H1 (cell line): ENCODE measurements around the gene CACNA2D3. TPM values are rescaled to one million over a fixed set of nuclear protein-coding genes. Genes with fewer than 3 reads are reported as not detected.

Source experiments
- CTCF ChIA-PET: fragments of 300-600 bp; sonication (Branson Sonifier 250); formaldehyde crosslinking; loops from one replicate; lab custom pipeline; 2021; ENCODE audit not compliant: partially characterized antibody; lab: Charles Lee
- POLR2A ChIA-PET: fragments of 300-600 bp; sonication (Branson Sonifier 250); formaldehyde crosslinking; loops from one replicate; lab custom pipeline; 2021; ENCODE audit warnings: inconsistent platforms; ENCODE audit not compliant: partially characterized antibody; lab: Charles Lee
- DNase-seq, 2 experiments: peaks; one replicate each; pipeline versions ENCODE4 v3.0.0 to v3.0.0-alpha.2; 2010 to 2022; ENCODE audit warnings: low spot score in 2 of 2, low read depth in 1 of 2, mixed read lengths in 1 of 2
- FAIRE-seq: peaks from 2 replicates; lab custom pipeline; 2011; peaks lifted over from hg19 to GRCh38; lab: Jason Lieb, UNC
- H2AFZ ChIP-seq: 2 replicates; pipeline ENCODE4 v1.8.1; 2012; ENCODE audit warnings: low read length, inconsistent platforms
- H2AK5ac ChIP-seq: 2 replicates; pipeline ENCODE4 v1.6.1; 2013; ENCODE audit warnings: low read depth, low read length
- H2BK120ac ChIP-seq: replicated peaks from 2 replicates; pipeline ENCODE3; 2013; ENCODE audit warnings: low read depth, low read length, inconsistent platforms
- H2BK12ac ChIP-seq: 2 replicates; pipeline ENCODE4 v1.6.1; 2013; ENCODE audit warnings: low read depth, low read length
- H2BK15ac ChIP-seq: 2 replicates; pipeline ENCODE4 v1.6.1; 2013; ENCODE audit warnings: low read length
- H2BK20ac ChIP-seq: 2 replicates; pipeline ENCODE4 v1.6.1; 2013; ENCODE audit warnings: low read length
- H2BK5ac ChIP-seq: 2 replicates; pipeline ENCODE4 v1.6.1; 2013; ENCODE audit warnings: low read depth, low read length
- H3K14ac ChIP-seq: 2 replicates; pipeline ENCODE4 v1.6.1; 2013; ENCODE audit warnings: inconsistent platforms; ENCODE audit not compliant: insufficient read length
- H3K18ac ChIP-seq: 2 replicates; pipeline ENCODE4 v1.6.1; 2013; ENCODE audit warnings: low read length; ENCODE audit errors: extremely low read depth
- H3K23ac ChIP-seq: 2 replicates; pipeline ENCODE4 v1.6.1; 2013; ENCODE audit warnings: inconsistent platforms; ENCODE audit not compliant: insufficient read length
- H3K23me2 ChIP-seq: 2 replicates; pipeline ENCODE4 v1.6.1; 2013; ENCODE audit warnings: low read depth, low read length
- H3K27ac ChIP-seq: 2 replicates; pipeline ENCODE4 v1.6.1; 2011; ENCODE audit warnings: low read depth, low read length, inconsistent platforms
- H3K27me3 ChIP-seq, 4 experiments: replicated peaks in 1 of 4; 1 replicate in 1 of 4; 2 replicates in 3 of 4; pipeline versions ENCODE4 v1.6.1 to v1.8.1; 2011 to 2013; ENCODE audit warnings: low read length in 3 of 4, mild to moderate bottlenecking in 3 of 4, inconsistent platforms in 2 of 4, mixed read lengths in 2 of 4, moderate library complexity in 1 of 4; ENCODE audit not compliant: control insufficient read depth in 3 of 4, insufficient read depth in 3 of 4; ENCODE audit errors: extremely low read depth in 1 of 4
- H3K36me3 ChIP-seq, 4 experiments: 2 replicates each; pipeline versions ENCODE4 v1.6.1 to v1.8.1; 2011 to 2013; ENCODE audit warnings: mild to moderate bottlenecking in 4 of 4, low read length in 3 of 4, moderate library complexity in 2 of 4, control low read depth in 1 of 4, inconsistent platforms in 1 of 4; ENCODE audit not compliant: insufficient read depth in 4 of 4, control insufficient read depth in 2 of 4
- H3K4ac ChIP-seq: replicated peaks from 2 replicates; pipeline ENCODE3; 2013; ENCODE audit warnings: low read length, low read depth, mixed read lengths, inconsistent platforms; ENCODE audit not compliant: insufficient read length
- H3K4me1 ChIP-seq, 4 experiments: replicated peaks in 1 of 4; 1 replicate in 1 of 4; 2 replicates in 3 of 4; pipeline versions ENCODE4 v1.6.1 to v1.8.1; 2011 to 2013; ENCODE audit warnings: low read length in 3 of 4, inconsistent platforms in 2 of 4, mixed read lengths in 1 of 4; ENCODE audit not compliant: insufficient read depth in 4 of 4, control insufficient read depth in 3 of 4
- H3K4me2 ChIP-seq, 2 experiments: 2 replicates each; pipeline versions ENCODE4 v1.6.1 to v1.8.1; 2011 to 2013; ENCODE audit warnings: low read depth in 2 of 2, low read length in 2 of 2, control low read depth in 1 of 2, inconsistent platforms in 1 of 2, mild to moderate bottlenecking in 1 of 2; ENCODE audit not compliant: insufficient read depth in 1 of 2
- H3K4me3 ChIP-seq, 4 experiments: fragments of 200-600, 300-600 bp in 1 of 4; sonication (generic), shearing (Covaris generic), sonication (Bioruptor Twin) in 1 of 4; 2 replicates each; pipeline versions ENCODE4 v1.5.1 to v1.8.1; 2011 to 2016; ENCODE audit warnings: low read length in 4 of 4, low read depth in 3 of 4, control low read depth in 2 of 4, inconsistent platforms in 2 of 4, mild to moderate bottlenecking in 2 of 4, mixed read lengths in 1 of 4, moderate library complexity in 1 of 4; ENCODE audit not compliant: insufficient read depth in 2 of 4; ENCODE audit errors: extremely low read depth in 1 of 4
- H3K56ac ChIP-seq: replicated peaks from 2 replicates; pipeline ENCODE3; 2013; ENCODE audit warnings: low read depth, mild to moderate bottlenecking, mixed read lengths, low read length, inconsistent platforms; ENCODE audit not compliant: insufficient read length
- H3K79me1 ChIP-seq: 2 replicates; pipeline ENCODE4 v1.6.1; 2013; ENCODE audit warnings: low read depth, low read length, control low read depth
- H3K79me2 ChIP-seq, 2 experiments: 2 replicates each; pipeline versions ENCODE4 v1.6.1 to v1.8.1; 2012 to 2013; ENCODE audit warnings: low read length in 2 of 2, mild to moderate bottlenecking in 2 of 2, inconsistent platforms in 1 of 2; ENCODE audit not compliant: insufficient read depth in 2 of 2, control insufficient read depth in 1 of 2
- H3K9ac ChIP-seq, 4 experiments: replicated peaks in 1 of 4; 1 replicate in 1 of 4; 2 replicates in 3 of 4; pipeline versions ENCODE4 v1.6.1 to v1.8.1; 2011 to 2013; ENCODE audit warnings: low read depth in 3 of 4, low read length in 3 of 4, control low read depth in 2 of 4, mild to moderate bottlenecking in 2 of 4, moderate library complexity in 2 of 4, inconsistent platforms in 1 of 4; ENCODE audit errors: extremely low read depth in 1 of 4
- H3K9me3 ChIP-seq, 2 experiments: 2 replicates each; pipeline versions ENCODE4 v1.6.1 to v1.8.1; 2012 to 2013; ENCODE audit warnings: mild to moderate bottlenecking in 2 of 2, moderate library complexity in 2 of 2, control low read depth in 1 of 2, inconsistent platforms in 1 of 2, low read depth in 1 of 2, low read length in 1 of 2, mixed read lengths in 1 of 2; ENCODE audit not compliant: insufficient read depth in 2 of 2
- H4K20me1 ChIP-seq, 2 experiments: replicated peaks in 1 of 2; 2 replicates each; pipeline versions ENCODE3 to v1.8.1; 2011 to 2013; ENCODE audit warnings: inconsistent platforms in 2 of 2, low read length in 2 of 2, mild to moderate bottlenecking in 1 of 2; ENCODE audit not compliant: insufficient read depth in 2 of 2, control insufficient read depth in 1 of 2
- H4K5ac ChIP-seq: 2 replicates; pipeline ENCODE4 v1.6.1; 2013; ENCODE audit warnings: low read length, low read depth, mixed read lengths, inconsistent platforms; ENCODE audit not compliant: insufficient read length
- H4K8ac ChIP-seq: 2 replicates; pipeline ENCODE4 v1.8.0; 2013; ENCODE audit warnings: mild to moderate bottlenecking, moderate library complexity, low read length, inconsistent platforms; ENCODE audit not compliant: insufficient read depth; ENCODE audit errors: extremely low read depth
- H4K91ac ChIP-seq: replicated peaks from 2 replicates; pipeline ENCODE3; 2013; ENCODE audit warnings: low read length, mixed read lengths, inconsistent platforms; ENCODE audit not compliant: insufficient read length
- BCL11A ChIP-seq, 2 experiments: IDR thresholded peaks; one replicate each; pipeline ENCODE4 v1.6.1; 2011; ENCODE audit warnings: low read depth in 2 of 2, low read length in 2 of 2, mild to moderate bottlenecking in 2 of 2
- CBX8 ChIP-seq: fragments of 300-800, 300-1000 bp; sonication (generic); IDR thresholded peaks from 2 replicates; pipeline ENCODE4 v1.7.1; 2016; ENCODE audit warnings: low read depth, low read length, borderline replicate concordance
- GTF2F1 ChIP-seq: IDR thresholded peaks from 2 replicates; pipeline ENCODE4 v1.6.1; 2012; ENCODE audit warnings: low read depth, low read length, improper control_type of control experiment, borderline replicate concordance
- HDAC2 ChIP-seq, 2 experiments: fragments of 300-600 bp in 1 of 2; sonication (generic) in 1 of 2; IDR thresholded peaks; 2 replicates each; pipeline ENCODE4 v1.6.1; 2011 to 2012; ENCODE audit warnings: low read depth in 2 of 2, low read length in 2 of 2, mild to moderate bottlenecking in 2 of 2, moderate library complexity in 2 of 2, borderline replicate concordance in 1 of 2, inconsistent platforms in 1 of 2
- NRF1 ChIP-seq: IDR thresholded peaks from 2 replicates; pipeline ENCODE4 v1.6.1; 2011; ENCODE audit warnings: mild to moderate bottlenecking, low read depth, low read length, improper control_type of control experiment
- PHF8 ChIP-seq: fragments of 200-600 bp; sonication (generic); conservative IDR thresholded peaks from 2 replicates; pipeline ENCODE4 v1.7.1; 2012; ENCODE audit warnings: low read depth, mild to moderate bottlenecking, inconsistent platforms, low read length, moderate library complexity
- RFX5 ChIP-seq: IDR thresholded peaks from 2 replicates; pipeline ENCODE4 v1.6.1; 2011; ENCODE audit warnings: low read depth, low read length, improper control_type of control experiment, borderline replicate concordance
- SP4 ChIP-seq: IDR thresholded peaks from 2 replicates; pipeline ENCODE4 v1.6.1; 2012; ENCODE audit warnings: low read length, inconsistent platforms
- TCF12 ChIP-seq: IDR thresholded peaks from 2 replicates; pipeline ENCODE4 v1.6.1; 2011; ENCODE audit warnings: low read depth, mild to moderate bottlenecking, low read length
- USF2 ChIP-seq: IDR thresholded peaks from 2 replicates; pipeline ENCODE4 v1.6.1; 2011; ENCODE audit warnings: low read length, improper control_type of control experiment
- WGBS, 2 experiments: shearing (Covaris generic) in 1 of 2; methylation state at CpG; one replicate each; pipeline versions ENCODE4 v1.1.6 to v1.1.7; 2013 to 2015; ENCODE audit warnings: low lambda C conversion rate in 2 of 2, mixed read lengths in 2 of 2, inconsistent platforms in 1 of 2, low coverage in 1 of 2, missing lambda C conversion rate in 1 of 2; ENCODE audit not compliant: insufficient replicate concordance in 2 of 2, insufficient coverage in 1 of 2, insufficient read length in 1 of 2; ENCODE audit errors: extremely low coverage in 1 of 2, missing lambda C conversion rate in 1 of 2; 5-methylcytosine and 5-hydroxymethylcytosine counted together
- polyA plus RNA-seq, 7 experiments: library from polyadenylated mRNA; depleted of rRNA in 3 of 7; stranded (reverse) in 5 of 7; unstranded in 2 of 7; fragments of >200 nt in 5 of 7; fragments of 200-250 nt in 2 of 7; gene quantifications; 1 replicate in 5 of 7; 2 replicates in 1 of 7; 4 replicates in 1 of 7; pipeline versions ENCODE4 v1.2.1 to v1.2.3, GENCODE V29; 2011 to 2013; ENCODE audit warnings: missing spikeins in 2 of 7, mixed read lengths in 2 of 7
- total RNA-seq: library from RNA; stranded (reverse); fragmentation: NEBNext Ultra II Directional; extraction: Animal tissue kit (Norgen Biotek cat#: 25700); gene quantifications from 2 replicates; pipeline ENCODE4 v1.2.1, GENCODE V29; 2021

CACNA2D3 gene
- total and polyA plus RNA-seq, 2 of the 8 experiments (the other 6 are each of a cell fraction or from before 2014, with no cell fraction given) = 1.5 to 1.8 TPM

GRCh38 chr3:54698054-54698453 is 575.7 kb downstream of the CACNA2D3 start:
- H4K5ac ChIP-seq = no peak overlapping the region
- no peak overlapping the region for H2BK120ac ChIP-seq
- no peak overlapping the region for H3K14ac ChIP-seq
- H2BK20ac ChIP-seq = no peak overlapping the region
- H3K23me2 ChIP-seq = no peaks in the 10 kb centered on the region
- H3K4me2 ChIP-seq = peak overlapping the region; percentile 8 to 23; a peak in 1 of 4 replicates
- H3K4me1 ChIP-seq = peaks cover 0 to 16% (median 10%) of the 10 kb centered on the region in 4 experiments; a peak in 4 of 7 replicates
- H2BK5ac ChIP-seq = no peak overlapping the region
- ChIA-PET POLR2A (interaction anchor here (0.8 to 1.5 kb wide), 2 partner anchors 10 to 13 kb away, joined by 3 to 4 read pairs; no protein-coding TSS in a partner anchor), CTCF (no interaction called here)
- no peak for FAIRE-seq
- H3K9ac ChIP-seq = no peak overlapping the region
- no peaks in the 10 kb centered on the region for H3K79me2 ChIP-seq
- no peak overlapping the region for H4K8ac ChIP-seq
- H3K9me3 ChIP-seq = no peaks in the 10 kb centered on the region
- H3K36me3 ChIP-seq = no peaks in the 10 kb centered on the region
- H2AFZ ChIP-seq = no peak overlapping the region
- no peak for DNase-seq
- no peak overlapping the region for H4K91ac ChIP-seq
- peaks cover 3% of the 10 kb centered on the region for H3K79me1 ChIP-seq
- H2BK12ac ChIP-seq = no peak overlapping the region; the same call in 1 of the 2 replicates
- H3K27me3 ChIP-seq = no peaks in the 10 kb centered on the region
- no peak overlapping the region for H3K27ac ChIP-seq
- H3K23ac ChIP-seq = no peak overlapping the region
- H4K20me1 ChIP-seq = no peaks in the 10 kb centered on the region
- 52% methylated on average over 1 of the region's 1 CpG; no CpG with 5 or more reads in 1 of the 2 experiments for WGBS, 2 experiments
- H2BK15ac ChIP-seq = no peak overlapping the region
- TF ChIP-seq CBX8 (no peak), USF2 (no peak), HDAC2 (IDR thresholded peaks at IDR 0.05; ENCODE audit: borderline replicate concordance in 1 of 2, low read depth in 2 of 2, low read length in 2 of 2) (no peak), SP4 (no peak), GTF2F1 (no peak), RFX5 (no peak), TCF12 (no peak), NRF1 (no peak), BCL11A (IDR thresholded peaks at IDR 0.05; ENCODE audit: low read depth in 2 of 2, low read length in 2 of 2) (no peak), PHF8 (no peak)
- H3K56ac ChIP-seq = no peak overlapping the region
- H3K4ac ChIP-seq = no peak overlapping the region
- H2AK5ac ChIP-seq = no peak overlapping the region
- H3K4me3 ChIP-seq = no peak overlapping the region
- H3K18ac ChIP-seq = no peak overlapping the region
